ENCODE data around the gene NBEA. TPM values are rescaled to one million over a fixed set of nuclear protein-coding genes. Genes with fewer than 3 reads are reported as not detected.

Gene NBEA
- total RNA-seq, 3 donors from 2014 or later = 7.5 to 18.6 (median 16.1) TPM

DNA sequence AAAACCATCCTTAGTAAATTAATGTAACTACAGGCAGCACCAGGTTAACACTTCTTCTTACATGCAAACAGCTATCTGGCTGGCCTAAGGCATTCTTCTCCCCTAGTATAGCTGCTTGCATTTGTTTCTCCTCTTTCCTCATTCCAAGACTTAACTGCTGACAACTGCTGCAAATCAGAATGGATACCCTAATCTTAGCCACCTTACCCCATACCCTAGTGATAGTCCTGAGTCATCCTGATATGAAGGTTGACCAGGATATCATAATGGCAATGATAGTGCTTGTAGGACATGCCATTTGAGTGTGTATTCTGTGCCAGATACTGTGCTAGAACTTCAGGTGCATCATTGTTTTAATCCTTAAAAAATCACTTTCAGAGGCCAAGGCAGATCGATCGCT, 672.6 kb downstream of the NBEA start:
- Histone ChIP-seq H3K36me3 (no peaks in the 10 kb centered on the region), H3K4me1 (no peaks in the 10 kb centered on the region), H3K9me3 (no peaks in the 10 kb centered on the region), H3K27me3 (no peaks in the 10 kb centered on the region), H3K4me3 (no peak overlapping the region), H3K27ac (no peak overlapping the region)
- TF ChIP-seq POLR2A (IDR thresholded peaks at IDR 0.05) (no peak), POLR2AphosphoS5 (IDR thresholded peaks at IDR 0.05) (no peak)
- TF ChIP-seq, protein P1, sequence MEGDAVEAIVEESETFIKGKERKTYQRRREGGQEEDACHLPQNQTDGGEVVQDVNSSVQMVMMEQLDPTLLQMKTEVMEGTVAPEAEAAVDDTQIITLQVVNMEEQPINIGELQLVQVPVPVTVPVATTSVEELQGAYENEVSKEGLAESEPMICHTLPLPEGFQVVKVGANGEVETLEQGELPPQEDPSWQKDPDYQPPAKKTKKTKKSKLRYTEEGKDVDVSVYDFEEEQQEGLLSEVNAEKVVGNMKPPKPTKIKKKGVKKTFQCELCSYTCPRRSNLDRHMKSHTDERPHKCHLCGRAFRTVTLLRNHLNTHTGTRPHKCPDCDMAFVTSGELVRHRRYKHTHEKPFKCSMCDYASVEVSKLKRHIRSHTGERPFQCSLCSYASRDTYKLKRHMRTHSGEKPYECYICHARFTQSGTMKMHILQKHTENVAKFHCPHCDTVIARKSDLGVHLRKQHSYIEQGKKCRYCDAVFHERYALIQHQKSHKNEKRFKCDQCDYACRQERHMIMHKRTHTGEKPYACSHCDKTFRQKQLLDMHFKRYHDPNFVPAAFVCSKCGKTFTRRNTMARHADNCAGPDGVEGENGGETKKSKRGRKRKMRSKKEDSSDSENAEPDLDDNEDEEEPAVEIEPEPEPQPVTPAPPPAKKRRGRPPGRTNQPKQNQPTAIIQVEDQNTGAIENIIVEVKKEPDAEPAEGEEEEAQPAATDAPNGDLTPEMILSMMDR (IDR thresholded peaks at IDR 0.05) = no peak
- intact Hi-C loops (cut with DNase I; ENCODE audit: low total_unique reads) = no loop called here
- no peak for DNase-seq (ENCODE audit: low spot score in 2 of 2)

DNA sequence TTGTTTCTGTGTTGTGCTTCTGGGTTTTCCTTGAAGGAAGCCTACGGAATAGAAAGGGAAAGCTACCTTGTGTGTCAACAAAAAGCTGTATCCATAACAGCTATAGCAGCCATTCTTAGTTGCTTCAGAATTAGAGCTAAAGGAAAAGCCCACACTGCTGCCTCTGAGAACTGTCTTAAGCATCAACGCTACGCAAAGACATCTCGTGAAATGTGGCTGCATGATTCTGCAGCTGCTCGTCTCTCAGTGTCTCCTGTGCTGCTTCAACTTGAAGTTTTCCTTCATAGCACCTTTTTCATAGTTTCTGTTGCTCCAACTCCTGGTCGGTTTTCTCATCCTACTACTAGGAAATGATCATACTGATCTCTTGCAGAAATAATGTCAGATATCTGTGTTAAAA, 675.4 kb downstream of the NBEA start:
- Histone ChIP-seq H3K27me3 (no peaks in the 10 kb centered on the region), H3K4me1 (no peaks in the 10 kb centered on the region), H3K36me3 (no peaks in the 10 kb centered on the region), H3K9me3 (no peaks in the 10 kb centered on the region), H3K4me3 (peak overlapping the region in 1 of 3 donors; percentile 16), H3K27ac (no peak overlapping the region)
- TF ChIP-seq POLR2AphosphoS5 (IDR thresholded peaks at IDR 0.05) (no peak), POLR2A (IDR thresholded peaks at IDR 0.05) (no peak)
- TF ChIP-seq, protein P1 (IDR thresholded peaks at IDR 0.05) = no peak
- no peak for DNase-seq (ENCODE audit: low spot score in 2 of 2)
- intact Hi-C loops (cut with DNase I; ENCODE audit: low total_unique reads) = no loop called here

DNA sequence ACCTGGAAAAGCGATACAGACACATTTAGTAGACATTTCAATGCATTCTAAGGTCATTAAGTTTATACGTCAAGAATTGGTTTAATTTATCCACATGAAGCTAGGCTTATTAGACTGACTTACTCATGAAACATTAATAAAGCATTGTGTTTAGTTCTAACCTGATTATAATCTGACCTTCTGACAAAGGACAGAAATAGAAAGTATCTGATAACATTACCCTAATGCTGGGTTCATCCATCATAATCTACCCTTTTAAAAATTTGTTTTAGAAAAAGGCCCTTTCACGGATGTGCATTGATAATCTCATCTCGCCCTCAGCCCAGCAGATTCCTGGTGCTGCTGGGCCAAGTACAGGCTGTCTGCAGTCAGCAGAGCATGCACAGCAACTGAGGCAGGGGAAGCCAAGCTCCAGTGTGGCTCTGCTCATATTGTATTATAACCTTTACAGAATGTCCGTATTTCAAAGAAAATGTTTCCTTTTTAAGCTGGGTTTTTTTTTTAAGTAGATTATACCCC, 676.6 kb downstream of the NBEA start:
- no peak overlapping the region for H3K4me3 ChIP-seq
- TF ChIP-seq POLR2A (IDR thresholded peaks at IDR 0.05) (no peak), POLR2AphosphoS5 (IDR thresholded peaks at IDR 0.05) (no peak)
- TF ChIP-seq, protein P1 (IDR thresholded peaks at IDR 0.05) = no peak

DNA sequence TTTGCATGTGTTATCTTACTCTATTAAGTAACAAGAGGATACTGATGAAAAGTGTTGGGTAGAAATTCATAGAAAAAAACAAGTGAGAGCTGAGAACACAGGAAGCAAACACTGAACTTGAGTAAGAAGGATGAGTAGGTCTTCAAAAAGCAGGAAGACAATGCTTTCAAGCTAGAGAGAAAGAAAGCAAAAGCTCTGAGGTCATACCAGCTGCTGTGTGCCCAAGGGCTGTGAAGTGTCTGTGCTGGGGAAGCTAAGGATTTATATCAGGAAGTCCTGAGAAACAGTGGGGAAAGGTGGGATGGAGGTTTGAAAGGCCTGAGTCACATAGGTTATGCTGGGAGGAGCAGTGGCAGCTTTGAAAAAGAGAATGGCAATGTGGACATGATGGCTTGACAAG, 679.9 kb downstream of the NBEA start:
- TF ChIP-seq POLR2AphosphoS5 (IDR thresholded peaks at IDR 0.05) = no peak
- no peak for TF ChIP-seq POLR2A (IDR thresholded peaks at IDR 0.05)
- TF ChIP-seq, protein P1 (IDR thresholded peaks at IDR 0.05) = no peak
- no peaks in the 10 kb centered on the region for H3K36me3 ChIP-seq
- H3K27ac ChIP-seq = no peak overlapping the region
- H3K27me3 ChIP-seq = no peaks in the 10 kb centered on the region
- H3K9me3 ChIP-seq = no peaks in the 10 kb centered on the region
- intact Hi-C loops (cut with DNase I; ENCODE audit: low total_unique reads) = no loop called here
- no peak overlapping the region for H3K4me3 ChIP-seq
- H3K4me1 ChIP-seq = no peaks in the 10 kb centered on the region
- DNase-seq (ENCODE audit: low spot score in 2 of 2) = no peak

More for the DNA sequence above, 676.6 kb downstream of the NBEA start:
- H3K27me3 ChIP-seq = no peaks in the 10 kb centered on the region
- H3K9me3 ChIP-seq = no peaks in the 10 kb centered on the region
- intact Hi-C loops (cut with DNase I; ENCODE audit: low total_unique reads) = no loop called here
- H3K36me3 ChIP-seq = no peaks in the 10 kb centered on the region
- no peaks in the 10 kb centered on the region for H3K4me1 ChIP-seq
- no peak for DNase-seq (ENCODE audit: low spot score in 2 of 2)
- no peak overlapping the region for H3K27ac ChIP-seq

DNA sequence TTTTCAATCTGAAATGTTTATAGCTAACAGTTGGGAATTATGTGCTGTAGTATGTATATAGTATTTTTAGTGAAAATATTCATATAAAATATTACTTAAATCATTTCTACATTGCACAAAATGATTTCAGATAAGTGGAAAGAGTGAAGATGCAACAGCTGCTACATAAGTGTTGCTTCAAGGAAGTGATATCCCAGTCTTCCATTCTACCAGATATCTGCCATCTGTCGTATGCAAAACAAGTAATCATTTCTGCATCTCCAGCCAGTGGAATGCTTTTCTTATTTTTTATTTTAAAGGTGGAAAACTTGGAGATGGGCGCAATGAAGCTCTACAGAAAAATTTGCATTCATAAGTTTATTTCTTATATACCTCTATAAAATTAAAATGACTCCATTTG, 687.0 kb downstream of the NBEA start:
- no peak for DNase-seq (ENCODE audit: low spot score in 2 of 2)
- intact Hi-C loops (cut with DNase I; ENCODE audit: low total_unique reads) = no loop called here
- no peak for TF ChIP-seq POLR2AphosphoS5 (IDR thresholded peaks at IDR 0.05)
- TF ChIP-seq POLR2A (IDR thresholded peaks at IDR 0.05) = no peak
- TF ChIP-seq, protein P1 (IDR thresholded peaks at IDR 0.05) = no peak
- no peaks in the 10 kb centered on the region for H3K4me1 ChIP-seq
- H3K27ac ChIP-seq = no peak overlapping the region
- no peak overlapping the region for H3K4me3 ChIP-seq
- no peaks in the 10 kb centered on the region for H3K27me3 ChIP-seq
- no peaks in the 10 kb centered on the region for H3K36me3 ChIP-seq
- no peaks in the 10 kb centered on the region for H3K9me3 ChIP-seq

Data from breast epithelium (tissue), 4 donors.